Raji (cell line): ENCODE data around the gene ME2.

Experiments used
- POLR2A ChIP-seq: IDR thresholded peaks from 2 replicates; pipeline ENCODE4 v1.6.1; 2011; ENCODE audit warnings: low read depth, low read length, control low read depth; ENCODE audit not compliant: insufficient read depth

ME2 gene

DNA sequence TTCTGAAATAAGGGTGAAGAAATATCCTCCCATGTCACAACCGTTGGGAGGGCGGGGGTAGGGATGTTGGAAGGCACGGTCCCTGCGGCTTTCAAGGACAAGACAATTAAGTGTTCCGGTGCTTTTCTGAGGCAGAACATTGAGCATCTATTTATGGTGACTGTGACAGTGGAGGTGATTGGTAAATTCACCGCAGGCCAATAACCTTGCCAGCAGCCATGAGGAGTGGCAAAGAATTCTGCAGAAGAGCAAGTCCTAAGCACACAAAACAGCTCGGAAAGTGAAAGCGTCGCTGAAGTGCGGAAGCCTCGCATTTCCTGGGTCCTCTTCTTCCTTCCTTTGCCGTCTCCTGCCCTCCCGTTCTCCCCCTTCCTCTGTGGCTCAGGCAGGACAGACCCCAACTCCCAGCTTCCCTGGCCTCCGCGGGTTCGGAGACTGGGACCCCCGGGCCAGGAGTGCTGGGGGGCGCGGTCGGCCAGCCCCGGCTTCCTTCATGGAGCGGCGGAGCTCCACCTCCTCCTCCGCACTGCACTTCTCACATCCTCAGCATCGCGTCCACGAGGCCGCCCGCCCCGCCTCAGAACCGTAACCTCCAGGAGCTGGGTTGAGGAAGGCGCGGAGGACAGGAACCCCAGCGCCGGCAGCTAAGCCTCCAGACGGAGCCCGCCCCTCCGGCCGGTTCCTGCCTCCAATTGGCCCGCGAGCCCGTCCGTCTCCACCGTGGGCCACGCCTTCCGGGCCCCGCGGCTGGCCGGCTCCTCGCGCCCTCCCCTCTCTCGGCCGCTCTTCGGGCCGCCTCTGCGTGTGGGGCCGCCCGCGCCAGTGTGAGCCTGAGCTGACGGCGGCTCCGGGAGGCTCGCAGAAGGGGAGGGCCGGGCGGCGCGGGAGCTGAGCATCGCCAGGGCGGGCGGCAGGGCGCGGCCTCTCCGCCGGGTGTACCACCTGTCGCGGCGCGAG, at the start of gene ME2:
Gene ME2 (plus strand): TSS at position 774 of the 957 bp plus-strand sequence. CDS start 16,703 bp downstream, outside the sequence.
- peak; percentile 77 for TF ChIP-seq POLR2A

DNA sequence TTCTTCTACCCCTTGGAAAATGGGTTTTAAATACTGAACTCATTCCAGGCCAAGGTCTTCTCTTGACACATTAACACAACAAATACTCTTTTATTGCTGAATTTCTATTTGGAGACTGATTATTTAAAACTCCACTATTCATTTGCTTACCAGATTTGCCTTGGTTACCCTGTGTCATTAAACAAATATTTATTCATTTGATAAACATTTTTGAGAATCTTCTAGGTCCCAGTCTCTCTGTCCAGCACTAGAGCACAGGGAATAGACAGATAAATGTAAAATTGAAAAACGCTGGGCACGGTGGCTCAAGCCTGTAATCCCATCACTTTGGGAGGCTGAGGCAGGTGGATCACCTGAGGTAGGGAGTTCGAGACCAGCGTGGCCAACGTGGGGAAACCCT, 49.3 kb upstream of the ME2 start:
- no peak for TF ChIP-seq POLR2A

DNA sequence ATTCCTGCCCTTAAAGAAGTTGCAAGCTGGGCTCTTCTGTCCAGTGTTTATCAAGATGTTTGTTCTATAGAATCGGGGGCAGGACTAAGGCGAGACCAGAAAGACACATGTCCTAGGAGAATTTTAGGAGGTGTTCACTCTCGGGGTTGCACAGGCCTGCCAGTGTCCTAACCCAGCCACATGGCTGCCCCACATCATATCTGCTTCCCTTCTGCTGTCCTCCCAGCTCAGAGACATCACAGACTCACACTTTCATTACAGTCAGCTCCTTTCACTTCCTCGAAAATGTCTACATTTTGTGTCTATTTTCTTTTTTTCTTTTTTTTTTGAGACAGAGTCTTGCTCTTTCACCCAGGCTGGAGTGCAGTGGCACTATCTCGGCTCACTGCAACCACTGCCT, 48.4 kb upstream of the ME2 start:
- TF ChIP-seq POLR2A = no peak

DNA sequence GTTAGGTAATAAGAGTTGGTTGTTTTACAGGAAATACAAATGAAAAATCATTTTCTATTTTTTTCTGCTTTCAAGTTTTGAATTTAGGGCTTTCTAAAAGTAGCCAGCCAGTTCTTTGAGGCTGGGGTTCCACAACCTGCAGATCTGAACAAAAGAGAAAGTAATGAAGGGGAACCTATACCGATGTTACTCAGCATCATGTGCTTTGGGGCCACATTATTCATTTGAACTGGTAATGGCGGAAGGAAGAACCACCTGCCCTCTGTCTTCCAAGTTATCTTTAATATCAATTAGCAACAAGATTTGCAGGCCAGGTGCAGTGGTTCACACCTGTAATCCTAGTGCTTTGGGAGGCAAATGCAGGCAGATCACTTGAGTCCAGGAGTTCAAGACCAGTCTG, 46.2 kb upstream of the ME2 start:
- TF ChIP-seq POLR2A = no peak

DNA sequence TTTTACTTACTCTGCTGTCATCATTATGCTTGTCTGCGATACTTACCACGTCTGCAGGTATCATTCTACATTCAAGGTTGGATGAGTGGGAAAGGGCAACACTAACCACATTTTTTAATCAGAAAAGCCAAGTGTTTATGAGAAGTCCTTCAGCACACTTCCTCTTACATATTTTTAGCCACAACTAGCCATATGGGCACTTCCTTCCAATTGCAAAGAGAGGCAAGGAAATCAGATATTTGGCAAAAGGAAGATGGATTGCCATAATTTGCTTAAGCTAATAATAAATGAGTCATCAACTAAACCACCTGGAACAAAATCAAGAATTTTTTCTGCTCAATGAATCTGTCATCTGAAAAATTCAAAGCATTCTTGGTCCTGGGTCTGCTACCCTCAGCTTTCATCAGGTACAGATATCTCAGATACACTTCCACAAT, 42.4 kb upstream of the ME2 start:
- TF ChIP-seq POLR2A = no peak

DNA sequence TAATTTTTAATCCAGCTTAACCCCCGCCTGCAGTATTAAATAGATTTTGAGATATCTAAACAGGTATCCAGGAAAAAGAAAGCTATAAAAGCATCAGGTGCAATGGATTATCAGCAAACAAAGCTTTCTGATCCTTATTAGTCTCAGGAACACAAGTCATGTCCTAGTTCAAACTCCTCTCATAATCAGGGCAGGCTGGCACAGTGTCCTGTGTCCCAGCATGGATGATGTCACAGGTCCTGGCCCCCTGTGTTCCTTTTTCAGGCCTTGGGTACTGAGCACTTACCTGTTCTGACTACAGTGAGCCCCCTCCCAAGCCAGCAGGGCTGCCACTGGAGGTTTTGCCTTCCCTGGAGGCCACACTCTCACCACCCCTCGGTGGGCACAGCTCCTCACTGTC, 39.6 kb upstream of the ME2 start:
- TF ChIP-seq POLR2A = no peak

DNA sequence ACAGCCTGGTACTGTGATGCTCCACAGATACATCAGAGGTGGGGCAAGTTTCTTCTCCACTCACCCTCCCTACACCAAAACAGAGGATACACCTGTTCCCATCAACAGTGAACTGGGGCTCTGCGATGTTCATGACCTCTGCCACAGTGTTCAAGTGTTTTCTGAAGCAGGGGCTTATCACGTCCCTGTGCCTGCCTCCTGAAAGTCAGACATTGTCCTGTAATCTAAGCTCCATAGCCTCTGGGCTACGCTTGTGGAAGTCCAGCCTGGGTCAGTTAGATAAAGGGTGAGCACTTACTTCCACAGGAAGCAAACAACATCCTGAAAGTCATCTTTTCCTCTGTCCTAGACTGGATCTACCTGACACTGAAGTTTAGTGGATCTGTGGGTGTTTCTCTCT, 38.9 kb upstream of the ME2 start:
- TF ChIP-seq POLR2A = no peak

DNA sequence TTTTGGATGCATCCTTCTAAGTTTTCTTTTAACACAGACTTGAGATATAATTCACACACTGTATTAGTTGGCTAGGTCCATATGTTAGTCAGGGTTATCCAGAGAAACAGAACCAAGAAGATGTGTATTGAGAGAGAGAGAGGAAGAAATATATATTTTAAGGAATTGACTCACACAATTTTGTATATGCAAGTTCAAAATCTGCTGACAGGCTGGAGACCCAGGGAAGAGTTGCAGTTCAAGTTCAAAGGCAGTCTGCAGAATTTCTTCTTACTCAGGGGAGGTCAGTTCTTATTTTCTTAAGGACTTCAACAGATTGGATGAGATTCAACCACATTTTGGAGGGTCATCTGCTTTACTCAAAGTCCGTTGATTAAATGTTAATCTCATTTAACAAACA, 36.1 kb upstream of the ME2 start:
- no peak for TF ChIP-seq POLR2A

DNA sequence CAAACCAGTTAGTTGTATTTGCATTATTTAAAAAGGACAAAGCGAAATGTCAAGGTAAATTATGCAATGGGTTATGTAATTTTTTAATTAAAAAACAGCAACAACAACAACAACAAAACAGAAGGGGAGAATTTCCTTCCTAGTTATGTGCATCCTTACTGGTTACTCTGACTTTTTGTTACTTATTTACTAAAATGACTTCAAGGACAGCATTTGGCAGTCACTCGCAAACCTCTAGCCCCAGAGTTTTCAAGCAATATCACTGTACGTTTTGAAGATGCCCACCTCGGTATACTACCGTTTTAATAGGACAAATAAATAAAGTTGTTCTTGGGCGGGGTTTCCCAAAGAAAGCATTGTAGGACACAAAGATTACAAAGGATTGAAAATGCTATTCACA, 34.4 kb upstream of the ME2 start:
- no peak for TF ChIP-seq POLR2A

DNA sequence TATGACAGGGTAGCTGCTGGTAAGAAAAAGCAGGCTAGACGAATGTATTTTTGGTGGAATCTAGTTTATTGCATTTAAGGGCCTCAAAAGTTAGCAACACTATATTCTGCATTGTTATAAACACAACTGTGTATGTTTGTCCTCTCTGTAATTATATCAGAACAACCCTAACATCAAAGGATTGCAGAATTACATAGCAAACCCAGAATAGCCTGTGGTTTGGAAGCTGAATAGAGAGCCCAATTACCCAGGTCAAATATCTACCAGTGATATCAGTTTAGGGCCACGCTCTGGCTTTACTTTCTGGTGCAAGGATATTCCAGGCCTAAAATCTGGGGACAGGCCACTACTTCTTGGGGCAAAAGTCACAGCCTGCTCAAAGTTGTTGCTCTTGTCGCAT, 34.0 kb upstream of the ME2 start:
- TF ChIP-seq POLR2A = no peak

DNA sequence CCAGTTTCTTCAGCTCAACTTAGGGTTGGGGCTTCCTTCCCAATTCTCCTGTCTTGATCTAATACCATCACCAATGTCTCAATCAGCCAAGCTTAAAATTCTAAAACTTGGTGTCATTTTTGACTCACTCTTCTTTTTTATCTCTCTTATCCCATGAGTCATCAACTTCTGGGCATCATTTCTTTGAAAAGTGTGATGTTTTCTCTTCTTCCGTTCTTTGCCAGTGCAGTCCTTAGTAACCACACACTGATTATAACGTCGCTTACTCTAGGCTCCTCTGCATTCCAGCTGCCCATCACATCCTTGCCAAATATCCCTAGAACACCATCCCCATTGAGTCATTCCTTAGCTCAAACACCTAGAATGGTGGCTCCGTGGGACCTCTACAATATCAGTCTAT, 31.7 kb upstream of the ME2 start:
- no peak for TF ChIP-seq POLR2A

DNA sequence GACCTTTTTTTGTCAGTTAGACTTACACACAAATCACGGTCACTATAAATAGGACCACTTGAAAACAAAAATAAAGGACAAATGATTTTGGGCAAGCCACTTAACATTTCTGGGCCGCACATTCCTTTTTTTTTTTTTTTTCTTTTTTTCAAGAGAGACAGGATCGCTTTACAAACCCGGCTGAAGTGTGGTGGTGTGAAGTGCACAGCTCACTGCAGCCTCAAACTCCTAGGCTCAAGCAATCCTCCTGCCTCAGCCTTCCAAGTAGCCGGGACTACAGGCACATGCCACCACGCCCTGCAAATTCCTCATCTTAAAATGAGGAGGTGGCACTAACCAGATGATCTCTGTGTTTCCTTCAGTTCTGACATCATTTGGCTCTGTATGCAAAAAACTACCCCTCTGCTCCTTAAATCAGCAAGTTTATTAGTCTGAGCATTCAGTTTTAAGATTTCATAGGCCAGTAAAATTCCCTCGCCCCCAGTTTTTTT, 30.8 kb upstream of the ME2 start:
- no peak for TF ChIP-seq POLR2A

DNA sequence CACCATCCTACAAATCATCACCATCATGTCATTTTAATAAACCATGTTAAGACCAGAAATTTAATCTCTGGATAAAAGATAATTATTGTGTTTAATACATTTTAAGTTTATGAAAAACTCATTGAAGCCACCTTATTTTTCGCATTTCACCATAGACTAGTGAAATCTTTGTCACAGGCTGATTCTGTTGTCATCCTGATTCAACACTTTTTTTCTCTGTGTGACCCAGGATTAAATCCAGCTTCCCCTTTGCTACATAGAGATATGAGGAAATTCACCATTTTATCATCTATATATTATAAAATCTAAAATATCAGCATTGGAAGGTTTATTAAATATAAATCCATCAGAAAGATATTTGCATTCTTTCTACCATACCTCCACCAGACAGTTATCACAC, 29.9 kb upstream of the ME2 start:
- no peak for TF ChIP-seq POLR2A

DNA sequence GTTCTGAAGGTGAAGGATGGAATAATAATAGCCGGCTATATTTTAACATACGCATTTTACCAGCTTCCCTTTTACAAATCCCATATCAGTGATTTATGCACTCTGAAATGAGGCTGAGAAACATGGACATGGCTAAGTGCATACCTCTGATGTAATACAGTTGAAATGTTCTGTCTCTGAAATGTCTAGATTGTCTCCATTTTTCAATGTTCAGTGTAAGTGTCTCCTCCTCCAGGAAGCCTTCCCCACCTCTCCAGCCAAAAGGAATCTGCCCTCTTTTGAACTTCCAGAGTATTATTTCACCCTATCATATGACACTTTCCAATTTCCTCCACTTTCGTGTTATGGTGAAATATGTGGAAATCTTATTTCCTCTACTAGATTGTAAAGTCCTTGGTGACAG, 29.5 kb upstream of the ME2 start:
- no peak for TF ChIP-seq POLR2A

DNA sequence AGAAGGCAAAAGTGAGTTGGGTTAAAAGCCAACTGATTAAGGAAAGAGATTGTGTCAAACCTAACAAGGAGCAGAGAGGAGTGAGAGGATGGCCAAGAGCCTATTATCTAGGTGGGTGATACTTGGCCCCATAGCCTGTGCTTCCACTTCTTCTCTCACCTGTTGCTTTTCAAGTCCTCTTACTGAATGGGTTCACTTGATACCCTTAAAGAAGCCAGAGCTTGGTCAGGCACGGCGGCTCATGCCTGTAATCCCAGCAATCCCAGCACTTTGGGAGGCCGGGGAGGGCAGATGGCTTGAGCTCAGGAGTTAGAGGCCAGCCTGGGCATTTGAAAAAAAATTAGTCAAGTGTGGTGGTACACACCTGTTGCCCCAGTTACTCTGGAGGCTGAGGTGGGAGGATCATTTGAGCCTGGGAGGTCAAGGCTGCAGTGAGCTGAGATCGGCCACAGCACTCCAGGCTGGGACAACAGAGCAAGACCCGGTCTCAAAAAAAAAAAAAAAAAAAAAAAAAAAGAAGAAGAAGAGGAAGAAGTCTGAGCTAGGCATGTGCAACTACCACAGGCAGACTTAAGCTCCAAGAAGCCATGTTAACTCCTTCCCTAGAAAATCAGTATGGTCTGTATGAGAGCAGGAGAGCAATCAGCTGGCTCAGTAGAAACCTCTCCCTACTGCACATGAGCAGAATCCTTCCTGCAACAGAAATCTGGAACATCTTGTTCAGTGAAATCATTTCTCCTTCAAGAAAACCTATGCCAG, 28.4 kb upstream of the ME2 start:
- no peak for TF ChIP-seq POLR2A

DNA sequence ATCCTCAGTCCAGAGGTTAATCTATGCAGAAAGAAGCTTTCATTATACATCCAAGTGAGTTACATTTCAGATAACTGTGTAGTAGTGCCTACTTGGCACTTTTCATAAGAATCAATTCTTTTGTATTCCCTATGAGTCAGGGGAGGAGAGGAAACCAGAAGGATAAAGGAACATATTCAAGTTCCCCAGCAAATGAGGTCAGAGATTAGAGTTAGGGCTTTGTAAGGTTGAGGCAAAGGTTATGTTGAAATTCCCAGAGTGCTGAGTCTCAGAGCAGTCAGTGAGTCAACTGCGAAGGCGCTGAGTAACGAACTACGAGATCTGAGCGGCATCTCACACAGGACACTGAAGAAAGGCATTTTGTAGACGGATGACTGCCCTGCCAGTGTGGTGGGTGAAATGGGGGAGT, 25.1 kb upstream of the ME2 start:
- no peak for TF ChIP-seq POLR2A
